Testis (tissue), 3 donors: ENCODE measurements around the gene DAZAP1. TPM values are rescaled to one million over a fixed set of nuclear protein-coding genes. Genes with fewer than 3 reads are reported as not detected.
"Not testable (repeated sequence)": the region's sequence is repeated elsewhere in the genome, so short reads cannot be mapped to it uniquely, and the experiment has no call there.

Source experiments
- DNase-seq: peaks from one replicate; pipeline ENCODE4 v3.0.0-alpha.2; 2019
- H3K27ac ChIP-seq, 2 donors: fragments of 200-600 bp; sonication (generic); one replicate each; pipeline ENCODE4 v1.5.1; 2019
- H3K27me3 ChIP-seq: fragments of 200-600 bp; sonication (generic); one replicate; pipeline ENCODE4 v1.5.1; 2019
- H3K36me3 ChIP-seq: fragments of 200-600 bp; sonication (generic); one replicate; pipeline ENCODE4 v1.5.1; 2017; ENCODE audit warnings: low read depth; ENCODE audit errors: missing control alignments
- H3K4me1 ChIP-seq: fragments of 200-600 bp; sonication (generic); one replicate; pipeline ENCODE4 v1.5.1; 2019
- H3K4me3 ChIP-seq, 2 donors: fragments of 200-600 bp; sonication (generic); one replicate each; pipeline ENCODE4 v1.5.1; 2017 to 2019
- H3K9me3 ChIP-seq: fragments of 200-600 bp; sonication (generic); one replicate; pipeline ENCODE4 v1.5.1; 2017
- CTCF ChIP-seq, 3 experiments: fragments of 450-650 bp in 2 of 3; fragments of 200-600 bp in 1 of 3; sonication (generic) in 1 of 3; IDR thresholded peaks; one replicate each; pipeline ENCODE4 v1.5.1; 2016 to 2019; ENCODE audit warnings: antibody characterized with exemption in 3 of 3, mild to moderate bottlenecking in 2 of 3, moderate library complexity in 1 of 3
- POLR2A ChIP-seq: fragments of 450-650 bp; IDR thresholded peaks from one replicate; pipeline ENCODE4 v1.6.1; 2017; ENCODE audit warnings: antibody characterized with exemption, mild to moderate bottlenecking, moderate library complexity
- WGBS, 2 donors: methylation state at CpG; one replicate each; pipeline ENCODE4 v1.1.5; 2018; 5-methylcytosine and 5-hydroxymethylcytosine counted together
- intact Hi-C: fragments of 100-400 bp; cut with DNase I; formaldehyde crosslinking; loops from one replicate; pipeline ENCODE4 v1.15.1; 2023; ENCODE audit warnings: low total_unique reads
- polyA plus RNA-seq: library from polyadenylated mRNA; stranded (reverse); fragments of 350-450 nt; fragmentation: Illumina TruSeq; extraction: RNeasy Lipid Tissue Mini Kit (QIAGEN cat#74804); gene quantifications from one replicate; pipeline ENCODE4 v1.2.3, GENCODE V29; 2014; ENCODE audit warnings: low read depth, low replicate concordance; ENCODE audit not compliant: insufficient read depth
- total RNA-seq, 2 donors: library from RNA; depleted of rRNA; stranded (reverse); fragments of >200 nt; gene quantifications; one replicate each; pipeline ENCODE4 v1.2.3, GENCODE V29; 2016

The DAZAP1 gene
- total and polyA plus RNA-seq, 3 donors from 2014 or later: 97.9 to 215 (median 99.6) TPM

DNA sequence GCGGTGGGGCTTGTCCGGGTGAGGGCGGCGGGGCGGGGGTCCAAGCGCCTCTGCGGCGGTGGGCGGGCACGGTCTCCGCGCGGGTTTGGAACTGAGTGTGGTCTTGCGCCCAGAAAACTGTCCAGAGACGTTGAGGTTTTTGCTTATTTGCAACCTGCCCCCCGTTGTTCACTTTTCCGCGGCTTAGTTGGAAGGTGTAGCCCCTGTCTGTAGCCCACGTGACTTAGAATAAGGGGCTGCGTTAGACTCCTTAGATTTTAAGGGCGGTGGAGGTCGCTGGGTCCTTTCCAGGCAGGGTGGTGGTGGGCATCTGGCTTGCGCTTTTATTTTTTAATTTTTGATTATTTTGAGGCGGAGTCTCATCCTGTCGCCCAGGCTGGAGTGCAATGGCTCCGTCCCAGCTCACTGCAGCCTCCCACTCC, 31.6 kb downstream of the DAZAP1 start:
- DNase-seq: no peak
- no peak for TF ChIP-seq POLR2A
- 0 to 1% methylated on average over 13 to 26 of the region's 26 CpGs for WGBS, 2 donors
- H3K4me1 ChIP-seq: peaks cover 12% of the 10 kb centered on the region
- H3K36me3 ChIP-seq: no peaks in the 10 kb centered on the region
- intact Hi-C loops: no loop called here
- H3K4me3 ChIP-seq: peak overlapping the region; percentile 72 to 98
- H3K9me3 ChIP-seq: no peaks in the 10 kb centered on the region
- no peaks in the 10 kb centered on the region for H3K27me3 ChIP-seq
- peak overlapping the region; percentile 84 to 89 for H3K27ac ChIP-seq

DNA sequence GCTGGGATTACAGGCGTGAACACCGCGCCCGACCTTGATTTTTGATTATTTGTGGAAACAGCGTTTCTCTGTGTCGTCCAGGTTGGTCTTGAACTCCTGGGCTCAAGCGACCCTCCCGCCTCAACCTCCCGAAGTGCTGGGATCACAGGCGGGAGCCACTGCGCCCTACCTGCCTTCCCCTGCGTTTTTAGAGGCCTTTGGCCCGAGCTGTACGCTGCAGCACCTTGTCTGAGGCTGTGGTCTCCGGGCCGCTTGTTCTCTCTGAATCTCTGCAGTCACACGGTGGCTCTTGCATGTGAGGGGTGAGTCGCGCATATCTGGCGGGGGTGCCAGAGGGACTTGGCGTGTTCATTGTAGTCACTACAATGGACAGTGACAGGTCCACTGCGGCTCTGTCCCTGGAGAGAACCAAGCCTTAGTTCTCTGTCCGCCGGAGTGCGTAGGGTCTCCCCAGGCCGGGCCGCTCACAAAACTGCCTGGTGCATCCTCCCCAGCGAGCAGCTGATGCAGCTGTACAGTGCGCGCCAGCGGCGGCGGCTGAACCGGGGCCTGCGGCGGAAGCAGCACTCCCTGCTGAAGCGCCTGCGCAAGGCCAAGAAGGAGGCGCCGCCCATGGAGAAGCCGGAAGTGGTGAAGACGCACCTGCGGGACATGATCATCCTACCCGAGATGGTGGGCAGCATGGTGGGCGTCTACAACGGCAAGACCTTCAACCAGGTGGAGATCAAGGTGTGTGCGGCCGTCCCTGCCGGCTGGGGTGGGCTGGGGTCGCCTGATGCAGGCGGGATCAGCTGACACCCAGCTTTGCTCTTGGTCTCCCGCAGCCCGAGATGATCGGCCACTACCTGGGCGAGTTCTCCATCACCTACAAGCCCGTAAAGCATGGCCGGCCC, 32.4 kb downstream of the DAZAP1 start:
- H3K9me3 ChIP-seq, intact Hi-C loops: not testable (repeated sequence)
- H3K27ac ChIP-seq: peak overlapping the region in 1 of 2 donors; percentile 84

GRCh38 chr19:1440418-1440801, 33.0 kb downstream of the DAZAP1 start:
- Histone ChIP-seq H3K27me3 (no peaks in the 10 kb centered on the region), H3K9me3 (no peaks in the 10 kb centered on the region), H3K36me3 (no peaks in the 10 kb centered on the region), H3K4me1 (peaks cover 13% of the 10 kb centered on the region), H3K27ac (no peak overlapping the region), H3K4me3 (peak overlapping the region in 1 of 2 donors; percentile 98)
- intact Hi-C loops: no loop called here
- WGBS, 2 donors: 62 to 68% methylated on average over 14 to 15 of the region's 15 CpGs
- DNase-seq: no peak
- TF ChIP-seq CTCF (IDR thresholded peaks at IDR 0.05) (no peak), POLR2A (no peak)

More for the DNA sequence above, 32.4 kb downstream of the DAZAP1 start:
- not testable (repeated sequence) for DNase-seq, H3K27me3 ChIP-seq, H3K36me3 ChIP-seq
- Histone ChIP-seq H3K4me3 (peak overlapping the region; percentile 72 to 98), H3K4me1 (peaks cover 12% of the 10 kb centered on the region)
- 35 to 67% methylated on average over 19 to 57 of the region's 57 CpGs for WGBS, 2 donors

- no peak for TF ChIP-seq CTCF (IDR thresholded peaks at IDR 0.05)
- no peak for TF ChIP-seq POLR2A
- WGBS, 2 donors: 68 to 88% methylated on average over 6 to 9 of the region's 9 CpGs
- Histone ChIP-seq H3K4me1 (peaks cover 19% of the 10 kb centered on the region), H3K9me3 (no peaks in the 10 kb centered on the region), H3K27me3 (peaks cover 3% of the 10 kb centered on the region), H3K27ac (no peak overlapping the region), H3K36me3 (no peaks in the 10 kb centered on the region), H3K4me3 (no peak overlapping the region)
- intact Hi-C loops: no loop called here
- no peak for DNase-seq
Observed at GRCh38 chr19:1441022-1441426, 33.6 kb downstream of the DAZAP1 start.

- H3K4me3 ChIP-seq: no peak overlapping the region
- no peak for TF ChIP-seq POLR2A
- TF ChIP-seq CTCF (IDR thresholded peaks at IDR 0.05): no peak
- intact Hi-C loops: no loop called here
- H3K27me3 ChIP-seq: peaks cover 3% of the 10 kb centered on the region
- H3K27ac ChIP-seq: no peak overlapping the region
- H3K4me1 ChIP-seq: peaks cover 20% of the 10 kb centered on the region
- WGBS, 2 donors: 87% methylated on average over 23 to 25 of the region's 25 CpGs
- H3K36me3 ChIP-seq: no peaks in the 10 kb centered on the region
- no peak for DNase-seq
- H3K9me3 ChIP-seq: no peaks in the 10 kb centered on the region
Observed at GRCh38 chr19:1441677-1442438, 34.5 kb downstream of the DAZAP1 start.
